HG02759 (cell line): ENCODE results near the gene PDCD1LG2.
"Not testable (repeated sequence)": the region's sequence is repeated elsewhere in the genome, so short reads cannot be mapped to it uniquely, and the experiment has no call there.

ENCODE experiments used
- ATAC-seq: cut with Tn5 transposase; IDR thresholded peaks from one replicate; pipeline ENCODE4 v1.9.1; 2021; ENCODE audit warnings: mild to moderate bottlenecking, moderate library complexity; ENCODE audit not compliant: unreplicated experiment

Gene PDCD1LG2

GRCh38 chr9:5493679-5494511 lies 16.4 kb upstream of the PDCD1LG2 start:
- ATAC-seq, result peak; percentile 91

GRCh38 chr9:5494765-5495164 lies 15.6 kb upstream of the PDCD1LG2 start:
- not testable (repeated sequence) for ATAC-seq

- no peak for ATAC-seq
These were observed 11.2 kb upstream of the PDCD1LG2 start for GRCh38 chr9:5499157-5499556.

GRCh38 chr9:5499889-5500398 lies 10.4 kb upstream of the PDCD1LG2 start:
- no peak for ATAC-seq

- ATAC-seq, result no peak
These were observed 9.7 kb upstream of the PDCD1LG2 start for GRCh38 chr9:5500441-5501235.

- no peak for ATAC-seq
These were observed 7.8 kb upstream of the PDCD1LG2 start for GRCh38 chr9:5502553-5502952.

GRCh38 chr9:5509573-5509972 lies 758 bp upstream of the PDCD1LG2 start:
- ATAC-seq, result no peak

GRCh38 chr9:5510989-5511388 lies 658 bp downstream of the PDCD1LG2 start:
- ATAC-seq, result no peak

GRCh38 chr9:5511476-5511875 lies 1.1 kb downstream of the PDCD1LG2 start:
- ATAC-seq, result no peak

- ATAC-seq, result no peak
These were observed 1.7 kb downstream of the PDCD1LG2 start for GRCh38 chr9:5511935-5512580.

- ATAC-seq, result no peak
These were observed 2.5 kb downstream of the PDCD1LG2 start for GRCh38 chr9:5512658-5513452.

- ATAC-seq, result no peak
These were observed 3.8 kb downstream of the PDCD1LG2 start for GRCh38 chr9:5513966-5514616.

GRCh38 chr9:5514617-5515260 lies 4.4 kb downstream of the PDCD1LG2 start:
- no peak for ATAC-seq

- ATAC-seq, result no peak
These were observed 4.9 kb downstream of the PDCD1LG2 start for GRCh38 chr9:5515261-5515650.

- no peak for ATAC-seq
These were observed 6.3 kb downstream of the PDCD1LG2 start for GRCh38 chr9:5516453-5517220.

- peak; percentile 75 for ATAC-seq
These were observed 8.0 kb downstream of the PDCD1LG2 start for GRCh38 chr9:5518171-5518936.

- ATAC-seq, result peak; percentile 24
These were observed 8.6 kb downstream of the PDCD1LG2 start for GRCh38 chr9:5518937-5519319.

- ATAC-seq, result no peak
These were observed 13.8 kb downstream of the PDCD1LG2 start for GRCh38 chr9:5524090-5524489.
